Stimulated activated CD4-positive, alpha-beta T cell treated with anti-CD3 and anti-CD28 coated beads, Interleukin-1b, Interleukin-23, amount 100 ng/mL, for 1 hour (primary cell): Measurements from ENCODE around the gene ANKRD18B.
"Not testable (repeated sequence)": the region's sequence is repeated elsewhere in the genome, so short reads cannot be mapped to it uniquely, and the experiment has no call there.

ENCODE experiments used
- DNase-seq, 2 donors: peaks; one replicate each; pipeline ENCODE4 v3.0.0-alpha.2; 2020; ENCODE audit warnings: low read depth in 2 of 2

The ANKRD18B gene

DNA sequence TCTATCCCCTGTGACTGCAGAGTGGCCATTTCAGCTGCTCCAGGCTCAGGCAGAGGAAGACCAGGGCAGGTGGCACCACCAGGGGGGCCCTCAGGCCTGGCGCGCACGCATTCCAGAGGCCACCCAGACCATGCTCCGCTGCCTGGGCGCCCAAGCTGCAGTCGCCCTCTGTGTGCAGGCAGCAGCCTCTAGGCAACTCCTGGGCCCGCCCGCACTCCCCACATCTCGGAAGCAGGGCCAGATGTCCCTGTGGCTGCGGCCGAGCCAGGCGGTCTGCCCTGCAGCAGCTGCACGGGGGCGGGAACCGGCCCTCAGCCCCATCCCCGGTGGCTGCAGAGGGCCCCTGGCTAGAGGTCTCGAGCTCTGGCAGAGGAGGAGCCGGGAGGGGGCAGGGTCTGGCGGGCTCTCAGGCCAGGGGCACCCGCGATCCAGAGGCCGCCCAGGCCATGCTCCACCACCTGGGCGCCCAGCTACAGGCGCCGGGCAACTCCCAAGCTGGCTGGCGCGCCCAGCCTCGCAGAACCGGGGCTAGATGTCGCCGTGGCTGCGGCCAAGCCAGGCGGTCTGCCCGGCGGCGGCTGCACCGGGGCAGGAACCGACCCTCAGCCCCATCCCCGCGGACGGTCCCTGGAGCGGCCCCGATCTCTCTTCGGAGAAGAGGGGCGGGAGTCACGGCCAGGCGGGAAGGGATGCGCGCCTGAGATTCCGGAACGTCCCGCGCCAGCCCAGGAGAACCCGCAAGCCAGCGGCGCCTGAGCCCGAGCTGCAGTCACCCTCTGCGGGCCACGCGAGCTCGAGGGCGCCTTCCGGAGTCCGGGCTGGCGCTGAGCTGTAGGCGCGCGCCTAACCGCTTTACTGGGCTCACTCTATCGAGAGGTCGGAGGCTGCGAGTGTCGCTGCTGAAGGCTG lies at the start of gene ANKRD18B:
Gene ANKRD18B, plus strand, starts transcription at position 855 of the 909 bp plus-strand sequence. CDS start 239 bp downstream, outside the sequence.
- DNase-seq: not testable (repeated sequence)

DNA sequence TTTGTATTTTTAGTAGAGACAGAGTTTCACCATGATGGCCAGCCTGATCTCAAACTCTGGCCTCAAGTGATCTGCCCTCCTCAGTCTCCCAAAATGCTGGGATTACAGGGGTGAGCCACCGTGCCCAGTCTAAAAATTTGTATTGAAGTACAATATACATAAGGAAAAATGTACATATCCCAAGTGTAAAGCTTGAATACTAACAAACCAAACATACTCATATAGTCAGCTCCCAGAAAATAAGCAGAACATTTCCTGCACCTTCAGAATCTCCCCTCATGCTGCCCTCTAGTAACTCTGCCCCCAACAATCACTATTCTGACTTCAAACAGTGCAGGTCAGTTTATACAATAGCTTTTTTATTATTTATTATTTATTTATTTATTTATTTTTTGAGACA lies 48.7 kb upstream of the ANKRD18B start:
- no peak for DNase-seq

- DNase-seq: no peak
Measured at GRCh38 chr9:33476503-33476902, 47.5 kb upstream of the ANKRD18B start.

- no peak for DNase-seq
Measured at GRCh38 chr9:33480106-33480505, 43.9 kb upstream of the ANKRD18B start.

- no peak for DNase-seq
Measured at GRCh38 chr9:33480976-33481375, 43.1 kb upstream of the ANKRD18B start.

DNA sequence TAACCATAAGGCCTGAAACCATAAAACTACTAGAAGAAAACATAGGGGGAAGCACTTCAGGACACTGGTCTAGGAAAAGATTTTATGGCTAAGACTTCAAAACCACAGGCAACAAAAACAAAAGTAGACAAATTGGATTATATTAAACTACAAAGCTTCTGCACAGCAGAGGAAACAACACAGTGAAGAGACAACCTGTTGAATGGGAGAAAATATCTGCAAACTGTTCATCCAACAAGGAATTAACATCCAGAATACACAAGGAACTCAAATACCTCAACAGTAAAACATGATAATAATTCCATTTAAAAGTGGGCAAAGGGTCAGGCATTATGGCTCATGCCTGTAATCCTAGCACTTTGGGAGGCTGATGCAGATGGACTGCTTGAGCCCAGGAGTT lies 38.7 kb upstream of the ANKRD18B start:
- not testable (repeated sequence) for DNase-seq

DNA sequence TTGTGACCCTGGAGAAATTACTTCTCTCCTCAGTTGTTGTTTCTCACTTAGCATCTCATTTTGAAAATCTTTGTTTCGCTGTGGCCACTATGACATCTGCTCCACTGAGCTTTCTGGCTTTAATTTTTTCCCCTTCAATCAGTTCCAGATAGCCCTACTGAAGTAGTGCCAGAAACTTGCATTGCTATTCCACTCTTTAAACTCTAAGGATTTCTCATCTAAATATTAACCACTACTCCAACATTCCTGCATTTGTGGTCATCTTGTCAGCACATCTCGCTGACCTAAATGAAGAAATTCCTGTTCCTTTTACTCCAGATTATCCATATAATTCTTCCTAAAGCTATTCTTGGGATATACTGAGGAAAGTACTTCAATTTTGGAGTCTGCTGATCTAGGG lies 35.0 kb upstream of the ANKRD18B start:
- DNase-seq: no peak

DNA sequence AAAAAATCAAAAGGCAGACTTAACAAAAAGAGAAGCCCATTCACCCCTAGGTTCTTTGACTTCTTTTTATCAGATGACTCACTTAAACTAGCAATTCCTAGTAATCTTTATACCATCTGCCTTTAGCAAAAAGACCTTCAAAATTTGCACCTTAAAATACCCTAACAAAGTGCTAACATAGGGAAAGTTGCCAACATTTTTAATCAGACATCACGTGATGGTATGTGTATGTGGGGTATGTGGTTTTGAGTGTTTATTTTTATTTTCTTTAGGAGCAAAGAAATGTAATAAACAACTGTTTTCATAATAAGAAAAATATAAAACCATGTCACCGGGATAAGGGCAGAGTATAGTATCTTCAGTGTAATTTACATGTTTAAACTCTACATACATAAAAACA lies 30.2 kb upstream of the ANKRD18B start:
- DNase-seq: not testable (repeated sequence)

DNA sequence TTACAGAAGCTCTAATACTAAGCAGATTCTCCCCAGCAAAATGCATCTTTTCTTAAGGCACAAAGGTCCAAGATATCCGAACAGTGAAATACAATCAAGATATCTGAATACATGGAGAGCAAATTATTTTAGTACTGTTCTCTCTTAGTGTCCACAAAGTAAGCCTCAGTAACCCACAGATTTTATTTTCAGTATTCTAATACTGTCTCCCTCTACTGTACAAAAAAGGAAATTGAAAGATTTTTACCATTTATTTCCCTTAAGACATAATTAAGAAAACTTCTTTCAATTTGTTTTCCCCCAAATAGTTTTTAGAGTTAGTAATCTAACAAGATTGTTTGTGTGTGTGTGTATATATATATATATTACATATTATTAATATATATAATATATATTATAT lies 25.7 kb upstream of the ANKRD18B start:
- DNase-seq: no peak

- DNase-seq: no peak
Measured at GRCh38 chr9:33506626-33507370, 17.3 kb upstream of the ANKRD18B start.

DNA sequence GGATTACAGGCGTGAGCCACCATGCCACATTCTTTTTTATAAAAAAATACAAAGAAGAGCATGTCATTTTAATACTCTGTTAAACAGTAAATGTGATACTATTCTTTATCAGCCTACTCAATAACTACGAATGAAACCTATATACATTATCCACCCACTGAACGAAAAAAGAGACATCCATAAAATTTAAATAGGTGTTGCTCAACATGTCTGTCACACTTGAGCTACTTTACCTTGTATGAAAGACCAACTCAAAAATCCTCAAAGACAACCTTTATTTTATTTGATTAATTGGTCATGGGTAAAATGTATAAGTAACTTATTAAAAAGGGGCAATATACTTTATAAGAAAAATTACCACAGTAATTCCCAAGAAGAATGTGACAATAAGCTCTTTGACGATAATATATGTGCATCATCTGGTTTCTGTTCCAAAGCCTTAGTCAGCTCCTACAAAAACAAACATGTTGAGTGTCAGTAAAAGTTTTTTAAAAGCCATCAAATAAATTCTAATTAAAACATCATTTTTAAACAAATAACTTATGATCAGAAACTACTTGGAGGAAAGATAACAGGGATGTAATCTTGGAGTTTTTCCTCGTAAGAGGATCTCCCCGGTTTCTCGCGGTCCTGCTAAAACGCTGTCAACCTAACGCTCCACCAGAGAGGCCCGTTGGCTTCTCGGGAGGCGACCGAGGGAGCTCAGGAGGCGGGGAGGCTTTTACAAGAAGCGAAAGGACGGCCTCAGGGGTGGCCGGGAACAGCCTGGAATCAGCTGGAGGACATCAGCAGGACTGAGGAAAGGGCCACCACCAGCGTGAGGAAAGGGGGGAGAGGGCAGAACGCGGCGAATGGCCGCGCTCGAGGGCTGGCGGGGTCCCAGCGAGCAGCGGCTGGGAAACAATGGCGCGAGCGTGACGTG lies 13.5 kb upstream of the ANKRD18B start:
- DNase-seq: no peak

DNA sequence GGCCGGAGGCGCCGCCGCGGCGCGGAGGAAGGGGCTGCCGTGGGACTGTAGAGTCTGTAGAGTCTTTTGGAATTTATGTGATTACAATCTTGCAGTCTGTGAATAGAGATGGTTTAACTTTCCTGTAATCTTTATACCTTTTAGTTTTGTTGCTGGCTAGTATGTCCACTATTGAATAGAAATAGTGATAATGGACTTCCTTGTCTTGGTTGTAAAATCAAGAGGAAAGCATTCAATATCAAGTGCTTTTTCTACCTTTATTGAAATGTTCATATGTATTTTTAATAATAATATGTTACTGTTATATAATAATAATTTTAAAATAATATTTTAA lies 12.9 kb upstream of the ANKRD18B start:
- not testable (repeated sequence) for DNase-seq

DNA sequence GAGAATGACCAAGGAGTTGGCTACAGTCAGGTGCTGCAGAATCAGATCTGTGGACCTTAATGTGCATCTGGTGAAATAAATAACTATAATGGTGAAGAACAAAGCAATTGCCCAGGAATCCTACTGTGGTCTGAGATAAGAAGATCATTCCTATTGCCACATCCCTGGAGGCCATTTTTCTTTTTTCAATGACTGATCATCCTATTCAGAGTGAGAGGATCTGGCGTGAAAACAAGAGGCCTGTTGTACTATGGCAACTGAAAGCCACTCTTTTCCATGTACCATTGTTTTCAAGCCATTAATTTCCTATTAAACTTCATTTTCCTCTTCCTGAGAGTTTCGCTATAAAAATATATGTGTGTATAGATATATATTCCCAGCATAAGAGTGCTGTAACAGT lies 11.5 kb upstream of the ANKRD18B start:
- not testable (repeated sequence) for DNase-seq

DNA sequence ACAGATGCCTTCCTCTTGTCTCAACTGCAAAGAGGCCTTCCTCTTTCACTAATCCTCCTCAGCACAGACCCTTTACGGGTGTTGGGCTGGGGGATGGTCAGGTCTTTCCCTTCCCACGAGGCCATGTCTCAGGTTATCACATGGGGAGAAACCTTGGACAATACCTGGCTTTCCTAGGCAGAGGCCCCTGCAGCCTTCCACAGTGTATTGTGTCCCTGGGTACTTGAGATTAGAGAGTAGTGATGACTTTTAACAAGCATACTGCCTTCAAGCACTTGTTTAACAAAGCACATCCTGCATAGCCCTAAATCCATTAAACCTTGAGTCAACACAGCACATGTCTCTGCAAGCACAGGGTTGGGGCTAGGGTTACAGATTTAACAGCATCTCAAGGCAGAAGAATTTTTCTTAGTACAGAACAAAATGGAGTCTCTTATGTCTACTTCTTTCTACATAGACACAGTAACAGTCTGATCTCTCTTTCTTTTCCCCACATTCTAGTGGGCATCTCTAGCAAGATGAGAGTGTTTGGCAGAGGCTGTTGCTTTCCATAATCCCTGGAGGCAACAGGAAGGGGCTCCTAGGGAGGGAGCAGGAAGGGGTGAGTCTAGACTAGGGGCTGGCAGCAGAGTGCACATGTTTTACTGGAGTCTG lies 8.6 kb upstream of the ANKRD18B start:
- DNase-seq: not testable (repeated sequence)

- not testable (repeated sequence) for DNase-seq
Measured at GRCh38 chr9:33516397-33516796, 7.7 kb upstream of the ANKRD18B start.

DNA sequence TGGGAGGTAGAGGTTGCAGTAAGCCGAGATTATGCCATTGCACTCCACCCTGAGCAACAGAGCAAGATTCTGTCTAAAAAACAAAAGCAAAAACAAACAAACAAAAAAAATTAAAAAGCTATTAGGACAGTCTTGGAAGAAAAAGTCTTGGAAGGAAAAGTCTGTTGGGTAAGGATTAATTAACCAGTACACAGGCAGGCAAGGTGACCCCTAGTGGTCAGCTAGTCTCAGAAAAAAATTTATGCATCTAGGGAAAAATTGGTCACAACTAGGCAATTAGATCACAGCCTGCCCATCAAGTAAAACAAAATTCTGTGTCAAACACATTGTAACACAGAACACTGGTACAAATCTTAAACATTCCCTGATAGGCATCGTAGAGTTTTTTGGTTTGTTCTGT lies 6.7 kb upstream of the ANKRD18B start:
- no peak for DNase-seq

GRCh38 chr9:33517934-33518577 lies 6.0 kb upstream of the ANKRD18B start:
- DNase-seq: not testable (repeated sequence)

DNA sequence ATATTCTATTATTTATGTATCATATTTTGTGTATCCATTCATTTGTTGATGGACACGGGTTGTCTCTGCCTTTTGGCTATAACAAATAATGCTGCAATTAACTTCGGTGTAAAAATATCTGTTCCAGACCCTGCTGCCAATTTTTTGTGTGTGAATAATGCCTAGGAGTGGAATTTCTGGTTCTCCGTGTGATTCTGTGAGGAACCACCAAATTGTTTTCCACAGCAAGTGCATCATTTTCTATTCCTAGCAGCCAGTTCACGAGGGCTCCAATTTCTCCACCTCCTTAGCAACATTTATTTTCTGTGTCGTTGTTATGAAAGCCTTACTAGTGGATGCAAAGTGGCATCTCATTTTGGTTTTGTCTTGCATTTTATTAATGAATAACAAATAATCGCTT lies 2.2 kb upstream of the ANKRD18B start:
- DNase-seq: not testable (repeated sequence)

GRCh38 chr9:33524306-33524947 lies 376 bp downstream of the ANKRD18B start:
- no peak for DNase-seq

DNA sequence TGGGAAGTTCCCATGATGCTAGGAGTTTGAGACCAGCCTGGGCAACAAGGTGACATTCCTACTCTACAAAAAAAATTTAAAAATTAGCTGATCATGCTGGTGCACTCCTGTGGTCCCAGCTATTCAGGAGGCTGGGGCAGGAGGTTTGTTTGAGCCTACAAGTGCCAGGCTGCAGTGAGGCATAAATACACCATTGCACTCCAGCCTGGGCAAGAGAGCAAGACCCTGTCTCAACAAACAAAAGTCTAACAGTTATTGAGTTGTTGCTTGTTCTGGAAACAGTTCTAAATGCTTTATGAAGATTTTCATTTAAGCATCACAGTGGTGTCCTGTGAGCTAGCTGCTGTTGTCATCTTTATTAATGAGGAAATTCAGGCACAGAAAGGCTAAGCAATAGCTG lies 4.0 kb downstream of the ANKRD18B start:
- not testable (repeated sequence) for DNase-seq
